ENCODE data around the gene ADGRV1.

GRCh38 chr5:91127456-91128081 is 569.0 kb downstream of the ADGRV1 start:
- TF ChIP-seq CTCF (IDR thresholded peaks at IDR 0.05): no peak
- TF ChIP-seq POLR2A (IDR thresholded peaks at IDR 0.05): no peak
